ENCODE results near the gene IRF3. TPM values are rescaled to one million over a fixed set of nuclear protein-coding genes. Genes with fewer than 3 reads are reported as not detected.

The IRF3 gene
- total RNA-seq, 4 donors from 2014 or later, result 73.0 to 164 (median 104) TPM

DNA sequence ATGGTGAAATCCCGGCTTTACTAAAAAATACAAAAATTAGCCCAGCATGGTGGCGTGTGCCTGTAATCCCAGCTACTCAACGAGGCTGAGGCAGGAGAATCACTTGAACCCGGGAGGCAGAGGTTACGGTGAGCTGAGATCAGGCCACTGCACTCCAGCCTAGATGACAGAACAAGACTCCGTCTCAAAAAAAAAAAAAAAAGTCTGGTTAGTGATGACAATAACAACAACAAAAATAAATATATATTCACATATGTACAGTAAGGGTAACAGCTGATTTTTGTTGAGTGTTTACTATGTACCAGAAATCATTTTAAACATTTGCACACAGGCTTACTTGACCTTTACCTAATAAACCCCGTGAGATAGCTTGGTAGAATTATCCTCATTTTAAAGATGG is 48.7 kb downstream of the IRF3 start:
- no peak for TF ChIP-seq EP300 (IDR thresholded peaks at IDR 0.05; ENCODE audit: low read depth)
- TF ChIP-seq, protein P1, sequence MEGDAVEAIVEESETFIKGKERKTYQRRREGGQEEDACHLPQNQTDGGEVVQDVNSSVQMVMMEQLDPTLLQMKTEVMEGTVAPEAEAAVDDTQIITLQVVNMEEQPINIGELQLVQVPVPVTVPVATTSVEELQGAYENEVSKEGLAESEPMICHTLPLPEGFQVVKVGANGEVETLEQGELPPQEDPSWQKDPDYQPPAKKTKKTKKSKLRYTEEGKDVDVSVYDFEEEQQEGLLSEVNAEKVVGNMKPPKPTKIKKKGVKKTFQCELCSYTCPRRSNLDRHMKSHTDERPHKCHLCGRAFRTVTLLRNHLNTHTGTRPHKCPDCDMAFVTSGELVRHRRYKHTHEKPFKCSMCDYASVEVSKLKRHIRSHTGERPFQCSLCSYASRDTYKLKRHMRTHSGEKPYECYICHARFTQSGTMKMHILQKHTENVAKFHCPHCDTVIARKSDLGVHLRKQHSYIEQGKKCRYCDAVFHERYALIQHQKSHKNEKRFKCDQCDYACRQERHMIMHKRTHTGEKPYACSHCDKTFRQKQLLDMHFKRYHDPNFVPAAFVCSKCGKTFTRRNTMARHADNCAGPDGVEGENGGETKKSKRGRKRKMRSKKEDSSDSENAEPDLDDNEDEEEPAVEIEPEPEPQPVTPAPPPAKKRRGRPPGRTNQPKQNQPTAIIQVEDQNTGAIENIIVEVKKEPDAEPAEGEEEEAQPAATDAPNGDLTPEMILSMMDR (IDR thresholded peaks at IDR 0.05), result no peak
- no peak for TF ChIP-seq POLR2A (IDR thresholded peaks at IDR 0.05)
- TF ChIP-seq POLR2AphosphoS5 (IDR thresholded peaks at IDR 0.05), result no peak
- Histone ChIP-seq H3K9me3 (no peaks in the 10 kb centered on the region), H3K27me3 (no peaks in the 10 kb centered on the region), H3K4me1 (no peaks in the 10 kb centered on the region), H3K36me3 (peaks cover 0 to 35% (median 16%) of the 10 kb centered on the region in 4 donors), H3K4me3 (no peak overlapping the region), H3K27ac (no peak overlapping the region)
- in situ Hi-C loops (cut with MboI; ENCODE audit: low pct_ligation_motif_present in 1 of 4, low pct_unique_long_range_greater_than_20kb in 1 of 4, low sequenced_read_pairs in 3 of 4), result no loop called here
- WGBS, 2 donors (ENCODE audit: low coverage in 1 of 2), result 87 to 93% methylated on average over 4 to 7 of the region's 7 CpGs
- DNase-seq, result no peak
- intact Hi-C loops (cut with DNase I; ENCODE audit: low total_unique reads), result no loop called here

DNA sequence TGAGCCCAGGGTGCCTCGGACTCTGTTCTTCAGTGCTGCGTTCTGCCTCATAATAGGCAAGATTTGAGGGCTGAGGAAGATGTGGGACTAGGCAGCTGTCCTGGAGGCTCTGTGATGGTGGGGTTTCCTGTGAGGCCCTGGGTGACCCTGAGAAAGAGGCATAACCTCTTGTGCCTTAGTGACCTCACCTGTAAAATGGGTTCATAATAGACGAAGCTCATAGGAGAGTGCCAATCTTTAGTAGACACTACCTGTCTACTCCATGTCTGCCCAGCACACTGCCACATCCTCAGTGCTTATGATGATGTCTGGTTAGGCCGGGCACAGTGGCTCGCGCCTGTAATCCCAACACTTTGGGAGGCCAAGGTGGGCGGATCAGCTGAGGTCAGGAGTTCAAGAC is 49.1 kb downstream of the IRF3 start:
- Histone ChIP-seq H3K9me3 (no peaks in the 10 kb centered on the region), H3K4me1 (no peaks in the 10 kb centered on the region), H3K4me3 (no peak overlapping the region), H3K27ac (no peak overlapping the region), H3K36me3 (peaks cover 0 to 35% (median 16%) of the 10 kb centered on the region in 4 donors), H3K27me3 (no peaks in the 10 kb centered on the region)
- intact Hi-C loops (cut with DNase I; ENCODE audit: low total_unique reads) (no loop called here), in situ Hi-C loops (cut with MboI; ENCODE audit: low pct_ligation_motif_present in 1 of 4, low pct_unique_long_range_greater_than_20kb in 1 of 4, low sequenced_read_pairs in 3 of 4) (no loop called here)
- DNase-seq, result no peak
- TF ChIP-seq, protein P1 (IDR thresholded peaks at IDR 0.05), result no peak
- TF ChIP-seq POLR2AphosphoS5 (IDR thresholded peaks at IDR 0.05), result no peak
- no peak for TF ChIP-seq EP300 (IDR thresholded peaks at IDR 0.05; ENCODE audit: low read depth)
- no peak for TF ChIP-seq POLR2A (IDR thresholded peaks at IDR 0.05)
- 97% methylated on average over 7 of the region's 7 CpGs; no CpG with 5 or more reads in 1 of the 2 donors for WGBS, 2 donors (ENCODE audit: low coverage in 1 of 2)

DNA sequence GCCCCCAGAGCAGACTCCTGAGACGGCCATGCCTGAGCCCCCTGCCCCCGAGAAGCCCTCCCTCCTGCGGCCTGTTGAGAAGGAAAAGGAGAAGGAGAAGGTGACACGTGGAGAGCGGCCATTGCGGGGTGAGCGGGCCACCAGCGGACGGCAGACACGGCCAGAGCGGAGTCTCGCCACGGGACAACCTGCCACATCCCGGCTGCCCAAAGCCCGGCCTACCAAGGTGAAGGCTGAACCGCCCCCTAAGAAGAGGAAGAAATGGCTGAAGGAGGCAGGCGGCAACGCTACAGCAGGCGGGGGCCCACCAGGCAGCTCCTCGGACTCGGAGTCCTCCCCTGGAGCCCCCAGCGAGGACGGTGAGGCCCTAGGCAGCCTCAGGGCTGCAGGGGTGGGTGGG is 49.8 kb downstream of the IRF3 start:
- in situ Hi-C loops (cut with MboI; ENCODE audit: low pct_ligation_motif_present in 1 of 4, low pct_unique_long_range_greater_than_20kb in 1 of 4, low sequenced_read_pairs in 3 of 4), result no loop called here
- no peaks in the 10 kb centered on the region for H3K27me3 ChIP-seq
- intact Hi-C loops (cut with DNase I; ENCODE audit: low total_unique reads), result no loop called here
- TF ChIP-seq POLR2A (IDR thresholded peaks at IDR 0.05) (no peak), EP300 (IDR thresholded peaks at IDR 0.05; ENCODE audit: low read depth) (no peak), POLR2AphosphoS5 (IDR thresholded peaks at IDR 0.05) (no peak)
- TF ChIP-seq, protein P1 (IDR thresholded peaks at IDR 0.05), result no peak
- H3K4me1 ChIP-seq, result no peaks in the 10 kb centered on the region
- H3K27ac ChIP-seq, result no peak overlapping the region
- H3K4me3 ChIP-seq, result no peak overlapping the region
- WGBS, 2 donors (ENCODE audit: low coverage in 1 of 2), result 95 to 100% methylated on average over 3 to 23 of the region's 23 CpGs
- H3K9me3 ChIP-seq, result no peaks in the 10 kb centered on the region
- DNase-seq, result no peak
- peaks cover 0 to 35% (median 16%) of the 10 kb centered on the region in 4 donors for H3K36me3 ChIP-seq

DNA sequence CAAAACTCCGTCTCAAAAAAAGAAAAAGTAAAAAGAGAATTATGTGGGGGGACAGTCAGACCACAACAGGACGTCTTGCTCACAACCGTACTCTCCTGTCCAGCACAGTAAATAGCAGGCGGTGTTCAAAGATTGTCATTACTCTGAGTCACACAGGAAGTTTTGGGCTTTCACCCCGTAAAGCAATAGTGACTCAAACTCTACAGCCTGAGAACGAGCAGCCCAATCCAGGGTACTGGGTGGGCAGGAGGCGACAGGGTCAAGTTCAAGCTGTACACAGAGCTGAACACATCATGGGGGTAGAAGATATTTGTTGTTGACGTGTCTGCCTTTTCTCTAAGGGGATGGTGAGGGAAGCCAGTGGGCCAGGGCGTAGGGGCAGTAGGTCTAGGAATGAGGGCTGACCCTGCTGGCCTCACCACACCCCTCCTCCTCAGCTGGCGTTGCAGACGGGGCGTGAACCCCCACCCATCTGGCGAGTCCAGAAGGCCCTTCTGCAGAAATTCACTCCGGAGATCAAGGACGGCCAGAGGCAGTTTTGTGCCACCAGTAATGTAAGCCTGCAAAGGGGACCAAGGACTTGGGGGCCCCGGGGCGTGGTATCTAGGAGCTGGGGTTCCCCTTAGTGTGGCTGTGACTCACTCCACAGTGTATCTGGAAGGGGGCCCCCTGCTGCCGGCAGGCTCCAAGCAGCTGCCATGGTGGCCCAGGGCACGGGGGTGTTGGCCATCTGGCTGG is 51.4 kb downstream of the IRF3 start:
- H3K27me3 ChIP-seq, result no peaks in the 10 kb centered on the region
- intact Hi-C loops (cut with DNase I; ENCODE audit: low total_unique reads), result no loop called here
- H3K9me3 ChIP-seq, result no peaks in the 10 kb centered on the region
- TF ChIP-seq, protein P1 (IDR thresholded peaks at IDR 0.05), result no peak
- TF ChIP-seq EP300 (IDR thresholded peaks at IDR 0.05; ENCODE audit: low read depth) (no peak), POLR2AphosphoS5 (IDR thresholded peaks at IDR 0.05) (no peak), POLR2A (IDR thresholded peaks at IDR 0.05) (no peak)
- in situ Hi-C loops (cut with MboI; ENCODE audit: low pct_ligation_motif_present in 1 of 4, low pct_unique_long_range_greater_than_20kb in 1 of 4, low sequenced_read_pairs in 3 of 4), result no loop called here
- peaks cover 0 to 45% (median 14%) of the 10 kb centered on the region in 4 donors for H3K36me3 ChIP-seq
- WGBS, 2 donors (ENCODE audit: low coverage in 1 of 2), result 74 to 75% methylated on average over 9 to 19 of the region's 19 CpGs
- no peak for DNase-seq
- H3K4me1 ChIP-seq, result no peaks in the 10 kb centered on the region
- no peak overlapping the region for H3K4me3 ChIP-seq
- no peak overlapping the region for H3K27ac ChIP-seq

Data from transverse colon (tissue), 4 donors.